Measurements from ENCODE around the gene TRPM1.

GRCh38 chr15:31049682-31050615 lies 51.6 kb downstream of the TRPM1 start:
- TF ChIP-seq CTCF (IDR thresholded peaks at IDR 0.05 in 4 of 5, conservative IDR thresholded peaks at IDR 0.05 in 1 of 5) = no peak
- no peak for TF ChIP-seq POLR2A (IDR thresholded peaks at IDR 0.05)

All from gastrocnemius medialis (tissue), 4 donors.